ENCODE data around the gene CBX4.

DNA sequence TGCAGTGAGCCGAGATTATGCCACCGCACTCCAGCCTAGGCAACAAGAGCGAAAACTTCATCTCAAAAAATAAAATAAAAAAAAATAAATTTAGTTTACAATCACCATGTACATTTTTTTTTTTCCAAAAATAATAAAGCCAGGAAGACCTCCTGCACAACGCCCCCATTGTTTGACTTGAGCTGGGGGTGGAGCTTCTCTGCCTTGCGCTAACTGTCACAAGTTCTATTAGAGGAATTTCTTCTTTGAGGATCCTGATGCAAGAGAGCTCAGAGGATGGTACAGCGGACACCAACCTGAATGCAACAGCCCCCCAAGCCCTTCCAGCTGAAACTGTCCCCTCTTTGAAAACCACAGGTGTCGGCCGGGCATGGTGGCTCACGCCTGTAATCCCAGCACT is 24.9 kb upstream of the CBX4 start:
- no peak for TF ChIP-seq POLR2AphosphoS5 (IDR thresholded peaks at IDR 0.05; ENCODE audit: low read depth, low read length)
- no peak for TF ChIP-seq SIN3A (IDR thresholded peaks at IDR 0.05; ENCODE audit: borderline replicate concordance, insufficient read depth, low read length)
